Testis (tissue), 3 donors: ENCODE data around the gene VPREB3. TPM values are rescaled to one million over a fixed set of nuclear protein-coding genes. Genes with fewer than 3 reads are reported as not detected.

Experiments
- DNase-seq: peaks from one replicate; pipeline ENCODE4 v3.0.0-alpha.2; 2019
- H3K27ac ChIP-seq, 2 donors: fragments of 200-600 bp; sonication (generic); one replicate each; pipeline ENCODE4 v1.5.1; 2019
- H3K27me3 ChIP-seq: fragments of 200-600 bp; sonication (generic); one replicate; pipeline ENCODE4 v1.5.1; 2019
- H3K36me3 ChIP-seq: fragments of 200-600 bp; sonication (generic); one replicate; pipeline ENCODE4 v1.5.1; 2017; ENCODE audit warnings: low read depth; ENCODE audit errors: missing control alignments
- H3K4me1 ChIP-seq: fragments of 200-600 bp; sonication (generic); one replicate; pipeline ENCODE4 v1.5.1; 2019
- H3K4me3 ChIP-seq, 2 donors: fragments of 200-600 bp; sonication (generic); one replicate each; pipeline ENCODE4 v1.5.1; 2017 to 2019
- H3K9me3 ChIP-seq: fragments of 200-600 bp; sonication (generic); one replicate; pipeline ENCODE4 v1.5.1; 2017
- CTCF ChIP-seq, 3 experiments: fragments of 450-650 bp in 2 of 3; fragments of 200-600 bp in 1 of 3; sonication (generic) in 1 of 3; IDR thresholded peaks; one replicate each; pipeline ENCODE4 v1.5.1; 2016 to 2019; ENCODE audit warnings: antibody characterized with exemption in 3 of 3, mild to moderate bottlenecking in 2 of 3, moderate library complexity in 1 of 3
- POLR2A ChIP-seq: fragments of 450-650 bp; IDR thresholded peaks from one replicate; pipeline ENCODE4 v1.6.1; 2017; ENCODE audit warnings: antibody characterized with exemption, mild to moderate bottlenecking, moderate library complexity
- WGBS, 2 donors: methylation state at CpG; one replicate each; pipeline ENCODE4 v1.1.5; 2018; 5-methylcytosine and 5-hydroxymethylcytosine counted together
- intact Hi-C: fragments of 100-400 bp; cut with DNase I; formaldehyde crosslinking; loops from one replicate; pipeline ENCODE4 v1.15.1; 2023; ENCODE audit warnings: low total_unique reads
- polyA plus RNA-seq: library from polyadenylated mRNA; stranded (reverse); fragments of 350-450 nt; fragmentation: Illumina TruSeq; extraction: RNeasy Lipid Tissue Mini Kit (QIAGEN cat#74804); gene quantifications from one replicate; pipeline ENCODE4 v1.2.3, GENCODE V29; 2014; ENCODE audit warnings: low read depth, low replicate concordance; ENCODE audit not compliant: insufficient read depth
- total RNA-seq, 2 donors: library from RNA; depleted of rRNA; stranded (reverse); fragments of >200 nt; gene quantifications; one replicate each; pipeline ENCODE4 v1.2.3, GENCODE V29; 2016

Gene VPREB3
- total and polyA plus RNA-seq, 3 donors from 2014 or later = 0.68 to 1.2 TPM; not detected in 1

DNA sequence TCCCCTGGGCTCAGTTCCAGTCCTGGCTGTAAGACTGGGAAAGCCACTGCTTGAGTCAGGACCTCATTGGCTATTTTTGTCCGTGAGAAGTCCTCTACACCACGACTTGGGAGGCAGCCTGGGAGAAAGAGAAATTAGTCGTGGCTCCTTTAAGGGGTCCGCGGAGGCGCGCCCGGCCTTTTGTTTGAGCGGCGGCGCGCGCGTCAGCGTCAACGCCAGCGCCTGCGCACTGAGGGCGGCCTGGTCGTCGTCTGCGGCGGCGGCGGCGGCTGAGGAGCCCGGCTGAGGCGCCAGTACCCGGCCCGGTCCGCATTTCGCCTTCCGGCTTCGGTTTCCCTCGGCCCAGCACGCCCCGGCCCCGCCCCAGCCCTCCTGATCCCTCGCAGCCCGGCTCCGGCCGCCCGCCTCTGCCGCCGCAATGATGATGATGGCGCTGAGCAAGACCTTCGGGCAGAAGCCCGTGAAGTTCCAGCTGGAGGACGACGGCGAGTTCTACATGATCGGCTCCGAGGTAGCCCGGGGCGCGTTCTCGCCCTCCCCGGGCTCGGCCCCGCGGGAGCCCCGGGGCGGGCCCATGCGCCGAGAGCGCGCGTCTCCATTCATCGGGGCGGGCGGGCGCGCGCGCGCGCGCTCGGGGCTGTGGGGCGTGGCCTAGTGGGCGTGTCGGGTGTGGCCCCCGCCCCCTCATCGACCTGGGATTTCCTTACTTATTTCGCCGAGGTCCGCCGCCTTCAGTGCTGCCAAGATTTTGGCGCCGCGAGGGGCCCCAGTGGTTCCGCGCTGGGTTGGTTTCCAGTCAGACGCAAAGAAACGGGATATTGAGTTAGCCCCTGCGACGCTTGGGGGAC, 32.8 kb upstream of the VPREB3 start, which contains the start of gene SMARCB1:
Gene SMARCB1 (plus strand): TSS at position 215 of the 848 bp plus-strand sequence. CDS start 204 bp downstream, at position 419.
- peak within 1 kb of the TSS; percentile 99 to 100 for H3K27ac ChIP-seq
- no peaks in the 10 kb centered on the region for H3K27me3 ChIP-seq
- H3K36me3 ChIP-seq = no peaks in the 10 kb centered on the region
- peaks cover 48% of the 10 kb centered on the region for H3K4me1 ChIP-seq
- no peaks in the 10 kb centered on the region for H3K9me3 ChIP-seq
- peak within 1 kb of the TSS; percentile 97 for H3K4me3 ChIP-seq
- TF ChIP-seq POLR2A = peak; percentile 18
- no peak for TF ChIP-seq CTCF (IDR thresholded peaks at IDR 0.05)
- peak; percentile 96 for DNase-seq
- intact Hi-C loops = no loop called here
- WGBS, 2 donors = 0 to 1% methylated on average over 25 to 71 of the region's 97 CpGs

- intact Hi-C loops = no loop called here
- TF ChIP-seq POLR2A (no peak), CTCF (IDR thresholded peaks at IDR 0.05) (no peak)
- Histone ChIP-seq H3K27ac (peak overlapping the region; percentile 99 to 100), H3K36me3 (no peaks in the 10 kb centered on the region), H3K4me1 (peaks cover 41% of the 10 kb centered on the region), H3K9me3 (no peaks in the 10 kb centered on the region), H3K27me3 (no peaks in the 10 kb centered on the region), H3K4me3 (peak overlapping the region; percentile 97)
- WGBS, 2 donors = 16 to 24% methylated on average over 9 of the region's 9 CpGs
- no peak for DNase-seq
These were observed 32.1 kb upstream of the VPREB3 start for GRCh38 chr22:23786261-23786710.

DNA sequence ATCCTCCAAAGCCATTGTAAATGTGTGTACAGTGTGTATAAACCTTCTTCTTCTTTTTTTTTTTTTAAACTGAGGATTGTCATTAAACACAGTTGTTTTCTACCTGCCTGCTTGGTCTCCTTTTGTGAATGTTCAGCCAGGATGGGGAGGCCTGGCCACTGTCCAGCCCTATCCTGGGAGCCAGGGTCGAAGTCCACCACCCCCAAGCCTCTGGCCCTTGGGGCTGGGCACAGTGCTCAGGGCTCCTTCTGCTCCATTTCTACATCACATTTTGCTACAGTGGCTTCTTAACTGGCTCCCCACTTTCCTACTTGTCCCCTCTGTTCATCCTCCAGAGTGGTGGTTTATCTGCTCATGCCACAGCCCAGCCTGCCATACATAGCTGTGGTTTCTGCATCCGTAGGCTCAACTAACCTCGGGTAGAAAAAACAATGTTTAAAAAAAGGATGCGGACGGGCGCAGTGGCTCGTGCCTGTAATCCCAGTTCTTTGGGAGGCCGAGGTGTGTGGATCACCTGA, 30.0 kb upstream of the VPREB3 start:
- intact Hi-C loops = no loop called here
- Histone ChIP-seq H3K36me3 (no peaks in the 10 kb centered on the region), H3K27me3 (no peaks in the 10 kb centered on the region), H3K4me1 (peaks cover 21% of the 10 kb centered on the region), H3K27ac (no peak overlapping the region), H3K9me3 (no peaks in the 10 kb centered on the region), H3K4me3 (no peak overlapping the region)
- 79 to 82% methylated on average over 8 of the region's 8 CpGs for WGBS, 2 donors
- TF ChIP-seq POLR2A (no peak), CTCF (IDR thresholded peaks at IDR 0.05) (no peak)
- no peak for DNase-seq

GRCh38 chr22:23783265-23784150, 29.3 kb upstream of the VPREB3 start:
- no peak for TF ChIP-seq CTCF (IDR thresholded peaks at IDR 0.05)
- 82 to 93% methylated on average over 7 to 13 of the region's 15 CpGs for WGBS, 2 donors
- intact Hi-C loops = no loop called here
- Histone ChIP-seq H3K4me3 (no peak overlapping the region), H3K36me3 (no peaks in the 10 kb centered on the region), H3K27me3 (no peaks in the 10 kb centered on the region), H3K4me1 (peaks cover 16% of the 10 kb centered on the region), H3K9me3 (no peaks in the 10 kb centered on the region), H3K27ac (no peak overlapping the region)
- DNase-seq = no peak
